ENCODE data around the gene CENPM.

The CENPM gene

GRCh38 chr22:41899110-41899509 lies 47.8 kb downstream of the CENPM start:
- no peak for DNase-seq (ENCODE audit: low spot score)

- DNase-seq (ENCODE audit: low spot score) = no peak
Observed at GRCh38 chr22:41898645-41899044, 48.3 kb downstream of the CENPM start.

GRCh38 chr22:41893591-41894375 lies 53.2 kb downstream of the CENPM start:
- no peak for DNase-seq (ENCODE audit: low spot score)

GRCh38 chr22:41892721-41893120 lies 54.2 kb downstream of the CENPM start:
- DNase-seq (ENCODE audit: low spot score) = no peak

- no peak for DNase-seq (ENCODE audit: low spot score)
Observed at GRCh38 chr22:41891407-41891806, 55.5 kb downstream of the CENPM start.

All from GM03348 (cell line).